Hepatocyte (in vitro differentiated cells): ENCODE data around the gene ZFPM1. TPM values are rescaled to one million over a fixed set of nuclear protein-coding genes. Genes with fewer than 3 reads are reported as not detected.

Experiments used
- DNase-seq: peaks from one replicate; pipeline ENCODE4 v3.0.0-alpha.2; 2016; ENCODE audit warnings: low spot score
- H2AFZ ChIP-seq: fragments of 200-600 bp; sonication (generic); 2 replicates; pipeline ENCODE4 v1.6.0; 2016; ENCODE audit warnings: antibody characterized with exemption, mild to moderate bottlenecking
- H3K27ac ChIP-seq: fragments of 200-600 bp; sonication (generic); 2 replicates; pipeline ENCODE4 v1.5.1; 2016; ENCODE audit warnings: mild to moderate bottlenecking
- H3K27me3 ChIP-seq: fragments of 200-600 bp; sonication (generic); 2 replicates; pipeline ENCODE4 v1.6.1; 2016
- H3K36me3 ChIP-seq: fragments of 200-600 bp; sonication (generic); replicated peaks from 2 replicates; pipeline ENCODE4 v1.5.1; 2016; ENCODE audit warnings: low read depth; ENCODE audit not compliant: insufficient read depth
- H3K4me1 ChIP-seq: fragments of 200-600 bp; sonication (generic); 2 replicates; pipeline ENCODE4 v1.5.1; 2016; ENCODE audit warnings: mild to moderate bottlenecking, moderate library complexity; ENCODE audit not compliant: insufficient read depth
- H3K4me2 ChIP-seq: fragments of 200-600 bp; sonication (generic); 2 replicates; pipeline ENCODE4 v1.6.0; 2016
- H3K4me3 ChIP-seq: fragments of 200-600 bp; sonication (generic); 2 replicates; pipeline ENCODE4 v1.5.1; 2016; ENCODE audit warnings: mild to moderate bottlenecking
- H3K79me2 ChIP-seq: fragments of 200-600 bp; sonication (generic); 2 replicates; pipeline ENCODE4 v1.6.0; 2017; ENCODE audit warnings: mild to moderate bottlenecking
- H3K9me2 ChIP-seq: fragments of 200-600 bp; sonication (generic); replicated peaks from 2 replicates; pipeline ENCODE4 v1.6.0; 2017; ENCODE audit warnings: mild to moderate bottlenecking; ENCODE audit not compliant: insufficient read depth
- H3K9me3 ChIP-seq: fragments of 200-600 bp; sonication (generic); 2 replicates; pipeline ENCODE4 v1.5.1; 2016; ENCODE audit warnings: low read depth, mild to moderate bottlenecking
- H4K20me1 ChIP-seq: fragments of 200-600 bp; sonication (generic); 2 replicates; pipeline ENCODE4 v1.6.0; 2016; ENCODE audit warnings: mild to moderate bottlenecking; ENCODE audit not compliant: insufficient read depth, poor library complexity, severe bottlenecking
- CTCF ChIP-seq: fragments of 200-600 bp; sonication (generic); IDR thresholded peaks from 2 replicates; pipeline ENCODE4 v1.5.1; 2016; ENCODE audit warnings: antibody characterized with exemption, mild to moderate bottlenecking; ENCODE audit not compliant: poor library complexity
- EZH2 ChIP-seq: fragments of 200-600 bp; sonication (generic); IDR thresholded peaks from 2 replicates; pipeline ENCODE4 v1.6.1; 2016; ENCODE audit warnings: antibody characterized with exemption, mild to moderate bottlenecking, borderline replicate concordance
- EZH2phosphoT487 ChIP-seq: fragments of 200-600 bp; sonication (generic); IDR thresholded peaks from one replicate; pipeline ENCODE4 v1.6.1; 2018; ENCODE audit warnings: antibody characterized with exemption, mild to moderate bottlenecking, low read depth, moderate library complexity; ENCODE audit not compliant: unreplicated experiment, severe bottlenecking
- WGBS: methylation state at CpG from one replicate; pipeline ENCODE4 v1.1.6; 2016; ENCODE audit warnings: low lambda C conversion rate; ENCODE audit errors: missing lambda C conversion rate; 5-methylcytosine and 5-hydroxymethylcytosine counted together
- polyA plus RNA-seq: library from polyadenylated mRNA; unstranded; fragments of >200 nt; fragmentation: Nextera tagmentation; extraction: Ambion mirVana; gene quantifications from 2 replicates; pipeline ENCODE4 v1.2.1, GENCODE V29; 2016
- total RNA-seq: library from RNA; depleted of rRNA; stranded (reverse); fragments of >200 nt; gene quantifications from 2 replicates; pipeline ENCODE4 v1.2.3, GENCODE V29; 2014

ZFPM1 gene
- total and polyA plus RNA-seq, 2 experiments from 2014 or later = 4.1 to 11.9 TPM

GRCh38 chr16:88414521-88415380 is 38.3 kb upstream of the ZFPM1 start:
- H3K36me3 ChIP-seq = no peaks in the 10 kb centered on the region
- no peak overlapping the region for H3K4me3 ChIP-seq
- no peaks in the 10 kb centered on the region for H4K20me1 ChIP-seq
- no peak overlapping the region for H2AFZ ChIP-seq
- WGBS = 93% methylated on average over 33 of the region's 34 CpGs
- H3K27me3 ChIP-seq = no peaks in the 10 kb centered on the region
- H3K9me3 ChIP-seq = no peaks in the 10 kb centered on the region
- H3K79me2 ChIP-seq = no peaks in the 10 kb centered on the region
- no peaks in the 10 kb centered on the region for H3K9me2 ChIP-seq
- no peak for DNase-seq
- H3K27ac ChIP-seq = no peak overlapping the region
- TF ChIP-seq CTCF (no peak), EZH2 (no peak), EZH2phosphoT487 (no peak)
- H3K4me2 ChIP-seq = no peak overlapping the region
- H3K4me1 ChIP-seq = no peaks in the 10 kb centered on the region

GRCh38 chr16:88415381-88415705 is 37.7 kb upstream of the ZFPM1 start:
- Histone ChIP-seq H3K9me3 (no peaks in the 10 kb centered on the region), H4K20me1 (no peaks in the 10 kb centered on the region), H3K79me2 (no peaks in the 10 kb centered on the region), H3K36me3 (no peaks in the 10 kb centered on the region), H3K27me3 (no peaks in the 10 kb centered on the region), H2AFZ (no peak overlapping the region), H3K9me2 (no peaks in the 10 kb centered on the region), H3K4me1 (no peaks in the 10 kb centered on the region), H3K4me2 (no peak overlapping the region), H3K4me3 (no peak overlapping the region), H3K27ac (no peak overlapping the region)
- TF ChIP-seq EZH2phosphoT487 (no peak), EZH2 (no peak), CTCF (no peak)
- DNase-seq = no peak
- 88% methylated on average over 5 of the region's 5 CpGs for WGBS

GRCh38 chr16:88415713-88416323 is 37.3 kb upstream of the ZFPM1 start:
- WGBS = 87% methylated on average over 22 of the region's 29 CpGs
- TF ChIP-seq EZH2 = no peak
- TF ChIP-seq CTCF = no peak
- TF ChIP-seq EZH2phosphoT487 = no peak
- Histone ChIP-seq H3K79me2 (no peaks in the 10 kb centered on the region), H3K9me3 (no peaks in the 10 kb centered on the region), H3K4me2 (no peak overlapping the region), H4K20me1 (no peaks in the 10 kb centered on the region), H2AFZ (no peak overlapping the region), H3K27me3 (no peaks in the 10 kb centered on the region), H3K9me2 (no peaks in the 10 kb centered on the region), H3K4me3 (no peak overlapping the region), H3K4me1 (no peaks in the 10 kb centered on the region), H3K27ac (no peak overlapping the region), H3K36me3 (no peaks in the 10 kb centered on the region)
- DNase-seq = no peak
